Mesothelial cell of epicardium (in vitro differentiated cells): ENCODE results near the gene GIMAP1. TPM values are rescaled to one million over a fixed set of nuclear protein-coding genes. Genes with fewer than 3 reads are reported as not detected.

Experiments
- DNase-seq, 2 experiments: peaks; one replicate each; pipeline ENCODE4 v3.0.0; 2021; ENCODE audit warnings: low spot score in 2 of 2; ENCODE audit not compliant: unreplicated experiment in 2 of 2
- H3K27ac Mint-ChIP-seq: 2 replicates; pipeline ENCODE4 v1.8.0; 2021; ENCODE audit warnings: mixed read lengths
- H3K27me3 Mint-ChIP-seq: 2 replicates; pipeline ENCODE4 v1.8.0; 2021; ENCODE audit warnings: low read depth, mixed read lengths
- H3K36me3 Mint-ChIP-seq: 2 replicates; pipeline ENCODE4 v1.8.0; 2021; ENCODE audit warnings: mixed read lengths
- H3K4me1 Mint-ChIP-seq: 2 replicates; pipeline ENCODE4 v1.8.0; 2021; ENCODE audit warnings: mixed read lengths
- H3K4me3 Mint-ChIP-seq: 2 replicates; pipeline ENCODE4 v1.8.0; 2021; ENCODE audit warnings: mild to moderate bottlenecking, moderate library complexity, mixed read lengths
- H3K9me3 Mint-ChIP-seq: 2 replicates; pipeline ENCODE4 v1.8.0; 2021; ENCODE audit warnings: mixed read lengths
- CTCF ChIP-seq: fragments of 200-600 bp; sonication (generic); IDR thresholded peaks from one replicate; pipeline ENCODE4 v1.5.0; 2021; ENCODE audit warnings: antibody characterized with exemption; ENCODE audit not compliant: unreplicated experiment
- total RNA-seq: library from RNA; stranded (reverse); gene quantifications from 3 replicates; pipeline ENCODE4 v1.2.1, GENCODE V29; 2021

The GIMAP1 gene
- total RNA-seq, 1 donor from 2014 or later = not detected

- Mint-ChIP-seq H3K9me3 (no peaks in the 10 kb centered on the region), H3K27me3 (peaks cover 52% of the 10 kb centered on the region), H3K36me3 (no peaks in the 10 kb centered on the region), H3K4me1 (no peaks in the 10 kb centered on the region), H3K27ac (no peak overlapping the region), H3K4me3 (no peak overlapping the region)
- DNase-seq = no peak
- TF ChIP-seq CTCF = no peak
Observed at GRCh38 chr7:150753826-150754603, 37.6 kb downstream of the GIMAP1 start.

GRCh38 chr7:150754951-150755350 lies 38.5 kb downstream of the GIMAP1 start:
- Mint-ChIP-seq H3K4me3 (no peak overlapping the region), H3K9me3 (no peaks in the 10 kb centered on the region), H3K36me3 (no peaks in the 10 kb centered on the region), H3K27me3 (peaks cover 42% of the 10 kb centered on the region), H3K27ac (no peak overlapping the region), H3K4me1 (no peaks in the 10 kb centered on the region)
- DNase-seq = no peak
- TF ChIP-seq CTCF = no peak

GRCh38 chr7:150755473-150756099 lies 39.2 kb downstream of the GIMAP1 start:
- Mint-ChIP-seq H3K27me3 (peaks cover 37% of the 10 kb centered on the region), H3K36me3 (no peaks in the 10 kb centered on the region), H3K9me3 (no peaks in the 10 kb centered on the region), H3K27ac (no peak overlapping the region), H3K4me1 (no peaks in the 10 kb centered on the region), H3K4me3 (no peak overlapping the region)
- no peak for DNase-seq
- TF ChIP-seq CTCF = no peak

GRCh38 chr7:150756166-150756565 lies 39.8 kb downstream of the GIMAP1 start:
- Mint-ChIP-seq H3K9me3 (peaks cover under 1% of the 10 kb centered on the region), H3K4me1 (no peaks in the 10 kb centered on the region), H3K36me3 (no peaks in the 10 kb centered on the region), H3K27me3 (peaks cover 34% of the 10 kb centered on the region), H3K27ac (no peak overlapping the region), H3K4me3 (no peak overlapping the region)
- TF ChIP-seq CTCF = no peak
- DNase-seq = no peak

- Mint-ChIP-seq H3K4me1 (no peaks in the 10 kb centered on the region), H3K27me3 (peaks cover 31% of the 10 kb centered on the region), H3K27ac (no peak overlapping the region), H3K4me3 (no peak overlapping the region), H3K9me3 (peaks cover 8% of the 10 kb centered on the region), H3K36me3 (no peaks in the 10 kb centered on the region)
- no peak for DNase-seq
- TF ChIP-seq CTCF = no peak
Observed at GRCh38 chr7:150756858-150757257, 40.4 kb downstream of the GIMAP1 start.
